Measurements from ENCODE around the gene SLC35F6. TPM values are rescaled to one million over a fixed set of nuclear protein-coding genes. Genes with fewer than 3 reads are reported as not detected.

Gene SLC35F6
- polyA plus RNA-seq, 5 donors: 9.2 to 13.7 (median 9.4) TPM

DNA sequence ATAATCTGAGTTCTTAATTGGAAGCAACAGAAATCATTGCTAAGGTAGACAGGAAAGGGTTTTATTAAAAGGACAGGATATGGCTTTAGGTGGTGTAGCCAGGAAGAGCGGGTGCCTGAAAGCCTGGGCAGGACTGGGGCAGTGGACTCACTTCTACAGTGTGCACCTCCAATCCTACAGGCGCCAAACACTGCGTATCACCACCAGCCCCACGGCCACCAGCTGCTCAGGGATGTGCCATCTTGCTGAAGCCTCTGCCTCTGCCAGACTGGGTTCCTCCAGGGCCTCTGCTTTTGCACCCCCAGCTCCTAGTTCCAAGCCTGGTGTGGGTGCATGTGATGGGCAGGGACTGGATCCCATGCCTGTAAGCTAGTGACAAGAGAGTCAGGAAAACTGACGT lies 54.2 kb downstream of the SLC35F6 start:
- DNase-seq: no peak

DNA sequence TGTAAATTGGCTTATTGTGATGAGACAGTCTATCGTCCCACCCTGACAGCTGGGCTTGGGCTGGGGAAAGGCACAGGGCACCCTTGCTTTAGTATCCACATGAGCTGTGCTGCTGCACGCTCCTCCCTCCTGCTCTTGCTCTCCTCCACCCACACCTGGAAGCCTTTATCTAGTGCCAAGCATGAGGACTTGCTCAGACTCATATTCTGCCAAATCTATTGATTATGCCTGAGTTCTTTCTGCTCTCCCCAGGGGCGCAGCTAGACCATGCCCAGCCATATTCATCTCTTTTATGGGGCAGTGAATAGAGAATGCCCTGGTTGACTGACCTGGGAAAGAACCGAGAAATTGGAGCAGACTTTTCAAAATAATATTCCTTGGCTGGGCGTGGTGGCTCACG lies 54.9 kb downstream of the SLC35F6 start:
- DNase-seq: no peak

DNA sequence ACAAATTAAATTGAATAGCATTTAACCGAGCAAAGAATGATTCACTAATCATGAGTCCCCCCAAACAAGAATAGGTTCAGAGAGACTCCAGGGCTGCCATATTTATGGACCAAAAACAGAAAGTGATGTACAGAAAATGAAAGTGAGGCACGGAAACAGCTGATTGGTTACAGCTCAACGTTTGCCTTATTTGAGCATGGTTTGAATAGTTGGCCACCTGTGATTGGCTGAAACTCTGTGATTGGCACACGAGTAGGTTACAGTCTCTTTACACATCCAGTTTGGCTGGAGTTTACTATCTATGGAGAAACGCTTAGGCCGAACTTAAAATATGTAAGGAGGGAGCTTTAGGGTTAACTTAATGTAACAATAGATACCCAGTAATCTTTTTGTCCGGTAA lies 56.8 kb downstream of the SLC35F6 start:
- no peak for DNase-seq

DNA sequence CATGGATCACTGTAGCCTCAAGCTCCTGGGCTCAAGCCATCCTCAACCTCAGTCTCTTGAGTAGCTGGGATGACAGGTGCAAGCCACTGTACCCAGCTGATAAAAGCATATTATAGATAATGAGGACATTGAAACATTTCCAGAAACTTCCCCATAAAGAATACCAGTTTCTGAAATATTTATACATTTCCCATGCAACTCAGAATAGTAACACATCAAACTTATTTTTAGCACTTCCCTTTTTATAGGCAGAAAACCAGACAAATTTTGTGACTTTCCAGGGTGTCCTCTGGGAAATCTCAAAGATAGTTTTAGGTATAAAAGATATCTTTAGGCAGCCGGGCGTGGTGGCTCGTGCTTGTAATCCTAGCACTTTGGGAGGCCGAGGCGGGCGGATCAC lies 58.8 kb downstream of the SLC35F6 start:
- no peak for DNase-seq

Other genes starting within 250 kb of the SLC35F6 start
- gene CIB4, start 122.9 kb upstream of the SLC35F6 start, polyA plus RNA-seq (ENCODE audit: insufficient read depth in 1 of 5, insufficient read length in 5 of 5, low replicate concordance in 1 of 5): 1 to 10 TPM in 4 of 5 donors, under 1 TPM in 1; 0.83 to 2.3 (median 1.3) TPM
- gene KCNK3, start 71.6 kb upstream of the SLC35F6 start, polyA plus RNA-seq (ENCODE audit: insufficient read depth in 1 of 5, insufficient read length in 5 of 5, low replicate concordance in 1 of 5): 10 to 100 TPM; 19.9 to 39.5 (median 26.4) TPM
- 10 to 100 TPM in 4 of 5 donors, 1 to 10 TPM in 1; 9.8 to 29.0 (median 13.9) TPM for gene CENPA, start 21.8 kb downstream of the SLC35F6 start, polyA plus RNA-seq (ENCODE audit: insufficient read depth in 1 of 5, insufficient read length in 5 of 5, low replicate concordance in 1 of 5)
- under 1 TPM; 0.17 to 0.95 (median 0.27) TPM for gene DPYSL5, start 83.8 kb downstream of the SLC35F6 start, polyA plus RNA-seq (ENCODE audit: insufficient read depth in 1 of 5, insufficient read length in 5 of 5, low replicate concordance in 1 of 5)
- gene MAPRE3, start 206.4 kb downstream of the SLC35F6 start, polyA plus RNA-seq (ENCODE audit: insufficient read depth in 1 of 5, insufficient read length in 5 of 5, low replicate concordance in 1 of 5): 10 to 100 TPM in 2 of 5 donors, 1 to 10 TPM in 3; 6.2 to 13.6 (median 9.2) TPM